ENCODE data around the gene CCDC57. TPM values are rescaled to one million over a fixed set of nuclear protein-coding genes. Genes with fewer than 3 reads are reported as not detected.

CCDC57 gene
- polyA plus RNA-seq, 1 donor from 2014 or later = 70.9 TPM

DNA sequence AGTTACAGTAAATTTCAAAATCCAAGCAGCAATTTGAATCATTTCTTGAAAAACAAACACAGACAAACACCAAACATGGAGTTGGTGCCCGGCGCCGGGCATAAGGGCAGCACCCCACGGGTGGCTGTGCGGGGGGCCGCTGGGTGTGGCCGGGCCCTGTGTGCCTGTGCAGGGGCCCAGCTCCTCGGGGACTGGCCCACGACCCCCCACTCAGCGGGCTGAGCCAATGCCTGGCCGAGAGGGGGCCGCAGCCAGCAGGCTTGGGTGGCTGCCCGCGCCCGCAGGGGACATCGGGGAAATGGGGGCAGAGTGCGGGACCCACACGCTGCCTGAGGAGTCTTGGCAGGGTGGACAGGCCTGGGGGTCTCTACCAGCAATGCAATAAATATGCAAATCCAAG is 134.2 kb downstream of the CCDC57 start:
- Histone ChIP-seq H2AFZ (ENCODE audit: low read depth, low read length) (no peak overlapping the region), H3F3A (ENCODE audit: insufficient read depth, low read length, poor library complexity, severe bottlenecking) (no peaks in the 10 kb centered on the region), H3K9me3 (ENCODE audit: low read length) (no peaks in the 10 kb centered on the region), H3K9me2 (ENCODE audit: insufficient read depth, low read length) (no peaks in the 10 kb centered on the region), H3K4me2 (ENCODE audit: low read length) (no peak overlapping the region), H3K27me3 (ENCODE audit: insufficient read depth, low read depth, low read length) (no peaks in the 10 kb centered on the region), H3K27ac (ENCODE audit: low read length) (no peak overlapping the region), H3K9ac (ENCODE audit: low read length) (no peak overlapping the region), H3K79me2 (replicated peaks; ENCODE audit: insufficient read depth, low read length) (no peaks in the 10 kb centered on the region), H3K36me3 (ENCODE audit: insufficient read depth, low read length) (no peaks in the 10 kb centered on the region), H3K4me3 (ENCODE audit: low read length) (no peak overlapping the region), H4K20me1 (ENCODE audit: insufficient read depth) (no peaks in the 10 kb centered on the region)
- TF ChIP-seq TAF1 (IDR thresholded peaks at IDR 0.05; ENCODE audit: low read depth) (no peak), EP300 (conservative IDR thresholded peaks at IDR 0.05; ENCODE audit: poor library complexity, severe bottlenecking) (no peak), MXI1 (conservative IDR thresholded peaks at IDR 0.05; ENCODE audit: poor library complexity, severe bottlenecking) (no peak), EZH2 (IDR thresholded peaks at IDR 0.05; ENCODE audit: borderline replicate concordance, insufficient read depth, low read length, poor library complexity, severe bottlenecking) (no peak), RAD21 (conservative IDR thresholded peaks at IDR 0.05) (no peak), SMC3 (conservative IDR thresholded peaks at IDR 0.05; ENCODE audit: poor library complexity) (no peak), POLR2AphosphoS5 (IDR thresholded peaks at IDR 0.05) (no peak)
- TF ChIP-seq, protein P1, sequence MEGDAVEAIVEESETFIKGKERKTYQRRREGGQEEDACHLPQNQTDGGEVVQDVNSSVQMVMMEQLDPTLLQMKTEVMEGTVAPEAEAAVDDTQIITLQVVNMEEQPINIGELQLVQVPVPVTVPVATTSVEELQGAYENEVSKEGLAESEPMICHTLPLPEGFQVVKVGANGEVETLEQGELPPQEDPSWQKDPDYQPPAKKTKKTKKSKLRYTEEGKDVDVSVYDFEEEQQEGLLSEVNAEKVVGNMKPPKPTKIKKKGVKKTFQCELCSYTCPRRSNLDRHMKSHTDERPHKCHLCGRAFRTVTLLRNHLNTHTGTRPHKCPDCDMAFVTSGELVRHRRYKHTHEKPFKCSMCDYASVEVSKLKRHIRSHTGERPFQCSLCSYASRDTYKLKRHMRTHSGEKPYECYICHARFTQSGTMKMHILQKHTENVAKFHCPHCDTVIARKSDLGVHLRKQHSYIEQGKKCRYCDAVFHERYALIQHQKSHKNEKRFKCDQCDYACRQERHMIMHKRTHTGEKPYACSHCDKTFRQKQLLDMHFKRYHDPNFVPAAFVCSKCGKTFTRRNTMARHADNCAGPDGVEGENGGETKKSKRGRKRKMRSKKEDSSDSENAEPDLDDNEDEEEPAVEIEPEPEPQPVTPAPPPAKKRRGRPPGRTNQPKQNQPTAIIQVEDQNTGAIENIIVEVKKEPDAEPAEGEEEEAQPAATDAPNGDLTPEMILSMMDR (IDR thresholded peaks at IDR 0.05; ENCODE audit: poor library complexity, severe bottlenecking) = no peak
- TF ChIP-seq, protein P2, sequence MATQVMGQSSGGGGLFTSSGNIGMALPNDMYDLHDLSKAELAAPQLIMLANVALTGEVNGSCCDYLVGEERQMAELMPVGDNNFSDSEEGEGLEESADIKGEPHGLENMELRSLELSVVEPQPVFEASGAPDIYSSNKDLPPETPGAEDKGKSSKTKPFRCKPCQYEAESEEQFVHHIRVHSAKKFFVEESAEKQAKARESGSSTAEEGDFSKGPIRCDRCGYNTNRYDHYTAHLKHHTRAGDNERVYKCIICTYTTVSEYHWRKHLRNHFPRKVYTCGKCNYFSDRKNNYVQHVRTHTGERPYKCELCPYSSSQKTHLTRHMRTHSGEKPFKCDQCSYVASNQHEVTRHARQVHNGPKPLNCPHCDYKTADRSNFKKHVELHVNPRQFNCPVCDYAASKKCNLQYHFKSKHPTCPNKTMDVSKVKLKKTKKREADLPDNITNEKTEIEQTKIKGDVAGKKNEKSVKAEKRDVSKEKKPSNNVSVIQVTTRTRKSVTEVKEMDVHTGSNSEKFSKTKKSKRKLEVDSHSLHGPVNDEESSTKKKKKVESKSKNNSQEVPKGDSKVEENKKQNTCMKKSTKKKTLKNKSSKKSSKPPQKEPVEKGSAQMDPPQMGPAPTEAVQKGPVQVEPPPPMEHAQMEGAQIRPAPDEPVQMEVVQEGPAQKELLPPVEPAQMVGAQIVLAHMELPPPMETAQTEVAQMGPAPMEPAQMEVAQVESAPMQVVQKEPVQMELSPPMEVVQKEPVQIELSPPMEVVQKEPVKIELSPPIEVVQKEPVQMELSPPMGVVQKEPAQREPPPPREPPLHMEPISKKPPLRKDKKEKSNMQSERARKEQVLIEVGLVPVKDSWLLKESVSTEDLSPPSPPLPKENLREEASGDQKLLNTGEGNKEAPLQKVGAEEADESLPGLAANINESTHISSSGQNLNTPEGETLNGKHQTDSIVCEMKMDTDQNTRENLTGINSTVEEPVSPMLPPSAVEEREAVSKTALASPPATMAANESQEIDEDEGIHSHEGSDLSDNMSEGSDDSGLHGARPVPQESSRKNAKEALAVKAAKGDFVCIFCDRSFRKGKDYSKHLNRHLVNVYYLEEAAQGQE (IDR thresholded peaks at IDR 0.05; ENCODE audit: borderline replicate concordance) = no peak

DNA sequence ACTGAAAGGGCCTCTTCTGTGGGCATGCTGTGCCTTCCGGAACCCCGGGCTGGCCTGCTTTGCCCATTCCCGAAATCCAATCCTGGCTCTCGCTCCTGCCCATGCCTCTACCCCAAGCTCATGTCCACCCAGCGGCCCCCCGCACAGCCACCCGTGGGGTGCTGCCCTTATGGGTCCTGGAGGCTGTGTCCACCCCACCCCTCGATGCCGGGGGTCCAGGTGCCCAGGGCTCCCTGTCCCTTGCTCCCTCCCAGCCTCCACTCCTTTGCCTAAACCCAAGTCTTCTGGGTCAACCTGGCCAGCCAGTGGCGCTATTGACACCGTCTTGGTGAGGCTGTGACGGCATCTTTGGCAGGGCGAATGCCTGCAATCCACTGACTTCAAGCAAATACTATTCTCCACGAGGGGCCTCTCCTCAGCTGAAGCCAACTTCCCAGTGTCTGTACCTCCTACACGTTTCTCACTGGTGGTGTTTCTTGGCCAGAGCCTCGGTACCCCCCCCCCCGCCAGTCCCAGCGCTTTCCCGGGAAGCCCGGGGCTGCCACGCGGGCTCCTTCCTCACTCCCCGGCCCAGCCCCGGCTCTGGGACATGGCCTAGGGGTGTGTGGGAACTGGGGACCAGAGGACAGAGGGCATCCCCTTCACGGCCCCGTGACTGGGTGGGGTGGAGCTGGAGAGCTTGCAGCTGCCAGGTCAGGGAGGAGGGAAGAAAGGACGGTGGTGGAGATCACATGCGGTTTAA is 134.9 kb downstream of the CCDC57 start:
- Histone ChIP-seq H2AFZ (ENCODE audit: low read depth, low read length) (no peak overlapping the region), H4K20me1 (ENCODE audit: insufficient read depth) (no peaks in the 10 kb centered on the region), H3K79me2 (replicated peaks; ENCODE audit: insufficient read depth, low read length) (no peaks in the 10 kb centered on the region), H3K36me3 (ENCODE audit: insufficient read depth, low read length) (no peaks in the 10 kb centered on the region), H3K9me3 (ENCODE audit: low read length) (no peaks in the 10 kb centered on the region), H3K9ac (ENCODE audit: low read length) (no peak overlapping the region), H3F3A (ENCODE audit: insufficient read depth, low read length, poor library complexity, severe bottlenecking) (no peaks in the 10 kb centered on the region), H3K4me3 (ENCODE audit: low read length) (no peak overlapping the region), H3K27me3 (ENCODE audit: insufficient read depth, low read depth, low read length) (no peaks in the 10 kb centered on the region), H3K9me2 (ENCODE audit: insufficient read depth, low read length) (no peaks in the 10 kb centered on the region), H3K4me2 (ENCODE audit: low read length) (no peak overlapping the region), H3K27ac (ENCODE audit: low read length) (no peak overlapping the region)
- TF ChIP-seq MXI1 (conservative IDR thresholded peaks at IDR 0.05; ENCODE audit: poor library complexity, severe bottlenecking) (no peak), RAD21 (conservative IDR thresholded peaks at IDR 0.05) (no peak), EZH2 (IDR thresholded peaks at IDR 0.05; ENCODE audit: borderline replicate concordance, insufficient read depth, low read length, poor library complexity, severe bottlenecking) (no peak), POLR2AphosphoS5 (IDR thresholded peaks at IDR 0.05) (no peak), EP300 (conservative IDR thresholded peaks at IDR 0.05; ENCODE audit: poor library complexity, severe bottlenecking) (no peak), SMC3 (conservative IDR thresholded peaks at IDR 0.05; ENCODE audit: poor library complexity) (no peak)
- TF ChIP-seq, protein P2 (IDR thresholded peaks at IDR 0.05; ENCODE audit: borderline replicate concordance) = no peak
- TF ChIP-seq, protein P1 (IDR thresholded peaks at IDR 0.05; ENCODE audit: poor library complexity, severe bottlenecking) = no peak

All from neural cell (in vitro differentiated cells).